Left hindlimb (tissue), 1 donor: ENCODE results near the gene STK35.

Experiments
- DNase-seq: peaks from one replicate; pipeline ENCODE4 v3.0.0-alpha.2; 2018

Gene STK35

DNA sequence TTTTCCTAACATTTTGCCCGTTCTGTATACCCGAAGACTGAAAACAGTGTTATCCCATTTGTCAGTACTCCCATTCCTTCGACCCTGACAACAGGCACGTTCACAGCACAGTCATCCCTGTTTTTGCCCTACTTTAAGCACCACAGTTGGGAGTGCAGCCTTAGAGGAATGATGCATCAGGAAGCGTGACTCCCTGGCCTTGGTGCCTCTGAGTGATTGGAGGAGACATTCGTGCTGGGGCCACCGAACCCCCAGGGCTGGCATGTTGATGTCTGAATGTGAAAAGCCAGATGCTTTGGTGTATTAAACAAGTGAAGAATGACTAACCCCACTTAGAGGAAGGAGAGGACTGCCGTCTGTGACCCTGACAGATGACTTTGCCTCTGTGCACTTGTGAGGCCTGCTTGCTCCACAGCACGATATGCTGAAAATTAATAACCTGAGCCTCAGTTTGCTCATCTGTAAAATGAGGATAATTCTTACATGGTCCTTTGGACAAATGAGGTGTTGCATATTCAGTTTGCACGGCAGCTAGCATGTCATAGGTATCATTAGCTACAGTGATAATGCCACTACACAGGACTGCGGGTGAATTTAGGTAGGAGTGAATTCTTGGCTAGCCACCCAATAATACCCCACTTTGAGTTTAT is 36.0 kb downstream of the STK35 start:
- DNase-seq, result no peak

DNA sequence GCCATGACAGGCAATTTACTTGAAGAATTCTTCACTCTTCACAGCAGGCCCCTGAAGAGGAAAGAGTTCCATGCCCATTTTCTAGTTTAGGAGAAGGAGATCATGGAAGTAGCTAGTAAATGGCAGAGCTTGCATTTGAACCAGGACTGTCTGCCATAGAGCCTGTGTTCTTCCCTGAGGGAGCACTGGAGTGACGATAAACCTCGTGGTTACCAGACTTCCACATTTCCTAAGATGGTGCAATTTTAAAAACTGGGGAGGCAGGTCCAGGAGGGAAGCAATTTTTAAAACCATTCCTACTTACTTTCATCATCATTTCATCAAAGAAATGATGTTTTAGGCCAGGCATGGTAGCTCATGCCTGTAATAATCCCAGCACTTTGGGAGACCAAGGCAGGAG is 36.8 kb downstream of the STK35 start:
- DNase-seq, result no peak

DNA sequence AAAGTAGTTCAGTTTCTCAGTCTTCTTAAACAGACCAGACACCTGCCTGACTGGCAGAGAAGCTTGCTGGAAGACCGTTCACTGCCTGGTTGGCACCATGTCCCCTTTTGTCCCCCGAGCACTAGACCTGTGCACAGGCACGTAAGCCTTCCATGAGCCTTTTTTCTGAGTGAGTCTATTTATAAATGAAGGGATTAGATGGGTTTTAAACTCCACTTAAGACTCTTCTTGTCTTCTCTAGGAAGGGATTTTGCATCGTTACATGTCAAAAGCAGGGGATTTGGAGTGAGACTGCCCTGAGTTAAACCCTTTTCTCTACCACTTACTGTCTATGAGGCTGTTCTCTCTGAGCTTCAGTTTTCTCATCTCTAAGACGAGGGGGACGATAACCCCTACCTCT is 37.6 kb downstream of the STK35 start:
- DNase-seq, result no peak

DNA sequence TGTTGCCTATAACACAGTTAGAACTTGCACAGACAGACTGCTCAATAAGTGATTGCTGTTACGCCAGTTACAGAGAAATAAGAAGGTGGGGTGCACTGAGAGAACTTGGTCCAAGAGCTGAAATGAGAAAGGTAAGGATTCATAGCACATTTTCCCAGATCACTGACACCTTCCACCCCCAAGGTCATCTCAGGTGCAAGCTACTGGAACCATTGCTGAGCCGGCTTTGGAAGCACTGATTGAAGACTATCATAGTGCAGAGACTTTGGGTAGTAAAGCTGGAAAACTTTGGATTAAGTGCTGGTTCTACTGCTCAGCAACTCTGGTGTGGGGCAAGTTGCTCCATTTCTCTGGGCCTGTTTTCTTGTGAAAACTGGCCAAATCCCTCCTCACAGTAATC is 38.1 kb downstream of the STK35 start:
- DNase-seq, result no peak

DNA sequence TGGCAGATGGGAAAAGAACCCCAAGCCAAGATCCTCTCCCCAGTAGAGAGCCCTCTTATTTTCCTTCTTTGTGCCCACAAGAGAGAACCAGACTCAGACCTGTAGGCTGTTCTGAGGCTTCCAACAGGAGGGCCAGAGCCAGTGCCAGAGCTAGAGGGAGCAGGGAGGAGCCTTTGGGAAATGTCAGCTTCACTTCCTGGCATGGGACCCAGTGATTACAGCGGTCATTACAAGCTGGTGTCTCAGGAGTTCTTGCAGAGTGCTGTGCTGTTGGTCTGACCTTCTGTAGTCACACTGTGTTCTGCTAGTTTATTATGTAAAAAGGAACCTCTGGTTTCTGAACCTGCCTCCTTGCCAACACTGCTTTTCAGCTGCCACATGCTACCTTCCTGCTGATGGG is 38.9 kb downstream of the STK35 start:
- no peak for DNase-seq

DNA sequence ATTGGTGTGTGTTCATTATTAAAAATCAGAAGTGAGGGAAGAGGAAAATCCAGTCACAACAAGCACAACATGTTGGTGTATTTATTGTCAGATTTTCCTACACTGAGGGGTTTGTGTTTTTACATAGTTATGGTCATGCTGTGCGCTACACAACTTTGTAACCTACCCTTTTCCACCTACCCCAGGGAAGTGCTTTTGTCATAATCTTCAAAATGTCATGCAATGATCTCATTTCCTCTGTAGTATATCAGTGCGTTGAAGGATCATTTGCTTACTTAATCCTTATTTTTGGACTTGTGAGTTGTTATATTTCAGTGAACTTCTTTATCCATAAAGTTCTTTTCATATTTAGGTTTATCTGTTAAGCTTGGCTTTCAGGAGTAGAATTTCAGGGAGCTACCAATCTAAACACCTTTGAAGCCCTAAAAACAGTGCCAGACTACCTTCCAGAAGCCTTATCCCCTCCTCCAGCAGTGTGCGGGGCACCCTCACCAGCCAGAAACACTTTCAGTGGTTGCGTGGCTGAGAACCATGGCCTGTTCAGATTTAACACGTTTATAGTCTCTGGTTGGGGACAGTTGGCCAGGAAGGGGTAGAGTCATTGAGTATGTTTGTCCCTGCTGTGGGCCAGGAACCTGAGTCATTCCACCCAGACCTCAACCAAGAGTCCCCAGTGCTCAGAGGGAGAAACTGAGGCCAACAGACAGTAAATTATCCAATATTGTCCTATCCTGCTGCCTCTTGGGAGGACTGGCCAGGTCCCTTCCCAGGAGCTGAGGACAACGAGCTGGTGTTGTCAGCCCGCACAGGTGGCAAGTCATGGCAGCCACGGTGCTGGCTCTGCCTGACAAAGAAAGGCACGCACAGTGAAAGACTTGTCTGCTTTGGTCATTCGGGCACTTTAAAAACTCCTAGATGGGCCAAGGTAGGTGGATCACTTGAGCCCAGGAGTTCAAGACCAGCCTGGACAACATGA is 40.3 kb downstream of the STK35 start:
- DNase-seq, result no peak

DNA sequence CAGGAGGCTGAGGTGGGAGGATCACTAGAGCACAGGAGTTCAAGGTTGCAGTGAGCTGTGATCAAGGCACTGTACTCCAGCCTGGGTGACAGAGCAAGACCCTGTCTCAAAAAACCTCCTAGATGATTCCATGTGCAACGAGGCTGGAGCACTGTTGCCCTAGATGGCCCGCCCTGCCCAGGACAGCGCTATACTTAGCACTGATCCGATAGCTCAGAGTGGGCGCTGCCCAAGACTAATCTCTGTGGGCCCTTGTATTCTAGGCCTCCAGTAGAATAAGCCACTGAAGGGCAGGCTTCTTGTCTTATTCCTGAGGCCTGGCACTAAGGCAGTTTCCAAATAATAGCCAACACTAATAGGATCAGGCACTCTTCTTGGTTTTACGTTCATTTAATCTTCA is 41.0 kb downstream of the STK35 start:
- no peak for DNase-seq

DNA sequence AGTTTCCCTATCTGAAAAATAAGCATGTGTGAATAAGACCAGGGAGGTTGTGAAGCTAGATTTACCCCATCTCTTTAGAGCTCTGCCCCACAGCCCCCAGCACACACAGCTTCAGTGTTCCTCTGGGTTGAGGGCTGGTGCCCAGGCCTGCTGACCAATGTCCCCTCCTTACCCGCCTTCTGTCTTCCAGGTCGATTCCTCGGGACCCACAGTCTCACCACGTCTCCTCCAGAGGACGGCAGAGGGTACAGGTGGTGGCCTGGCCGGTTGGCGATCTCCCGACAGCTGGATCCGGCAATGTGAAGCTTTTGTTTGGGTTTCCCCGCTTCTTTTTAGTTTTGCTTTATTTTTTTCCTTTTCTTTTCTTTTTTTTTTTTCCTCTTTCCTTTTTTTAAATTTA is 42.0 kb downstream of the STK35 start:
- no peak for DNase-seq

DNA sequence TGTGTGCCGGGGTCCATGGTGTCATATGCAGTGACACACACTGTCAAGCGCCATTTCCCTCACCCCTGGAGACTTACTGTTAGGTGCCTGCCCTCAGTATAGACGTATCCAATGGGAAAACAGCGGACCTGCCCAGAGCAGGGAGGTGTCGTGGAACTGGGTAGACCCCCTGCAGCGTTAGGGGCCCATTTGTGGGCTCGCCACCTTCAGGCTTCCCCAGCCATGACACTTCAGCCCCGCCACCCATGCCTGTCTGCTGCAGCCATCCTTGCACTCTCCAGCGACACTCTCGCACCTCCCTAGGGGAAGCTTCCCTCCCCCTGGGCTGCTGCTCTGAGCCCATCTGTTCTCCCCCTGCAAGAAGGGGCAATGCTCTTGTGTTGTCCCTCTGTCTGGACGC is 43.2 kb downstream of the STK35 start:
- DNase-seq, result no peak

DNA sequence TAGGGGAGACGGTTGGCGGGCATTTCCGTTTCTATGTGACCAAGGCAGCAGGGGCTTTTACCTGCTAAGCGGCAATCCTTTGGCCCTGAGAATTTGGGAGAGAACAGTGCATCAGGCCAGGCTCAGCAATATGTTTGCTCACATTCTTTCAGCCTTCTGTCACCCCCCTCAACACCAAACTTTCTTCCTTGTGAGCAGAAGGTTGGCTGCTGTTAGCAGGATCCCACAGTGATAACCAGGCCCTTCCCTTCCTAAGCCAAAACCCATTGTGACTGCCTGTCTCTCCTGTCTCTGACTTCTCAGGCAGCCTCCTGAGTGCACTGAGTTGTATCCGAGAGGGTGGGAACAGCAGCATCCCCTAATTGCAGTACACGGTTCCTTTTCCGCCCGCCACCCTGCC is 43.7 kb downstream of the STK35 start:
- no peak for DNase-seq

DNA sequence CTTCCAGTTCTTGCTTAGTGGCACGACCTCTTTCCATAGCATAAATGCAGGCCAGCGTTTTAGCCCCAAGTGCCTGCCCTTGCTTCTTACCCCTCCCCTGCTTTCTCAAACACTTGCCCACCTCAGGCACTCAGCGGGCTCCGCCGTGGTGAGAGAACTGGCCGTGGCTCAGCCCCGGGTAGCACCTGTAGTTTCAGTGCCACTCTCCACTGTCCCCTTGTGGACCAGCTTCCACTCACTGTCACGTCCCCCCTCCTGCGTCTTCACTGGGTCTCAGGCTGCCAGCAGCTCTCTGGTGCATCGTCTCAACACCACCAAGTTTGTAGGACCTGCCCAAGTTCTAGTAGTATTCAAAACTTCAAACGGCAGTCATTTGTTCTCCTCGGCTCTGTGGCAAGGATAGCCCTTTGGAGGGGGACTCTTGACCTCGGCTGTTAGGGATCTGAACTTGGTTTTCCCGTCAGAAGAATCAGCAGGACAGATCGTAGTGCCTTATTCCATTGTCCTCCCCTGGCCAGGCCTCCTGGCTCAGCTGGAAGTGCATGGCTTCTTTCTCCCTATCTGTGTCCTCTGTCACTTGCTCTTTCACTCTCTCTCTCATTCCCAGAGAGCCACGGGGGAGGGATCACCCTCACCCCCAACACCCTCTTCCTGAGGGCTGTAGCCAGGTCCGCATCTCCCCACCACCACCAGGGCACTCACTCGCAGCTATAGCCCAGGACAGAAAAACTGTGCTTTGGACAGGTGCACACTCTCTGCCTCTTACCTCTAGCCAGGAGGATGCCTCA is 44.6 kb downstream of the STK35 start:
- DNase-seq, result no peak

DNA sequence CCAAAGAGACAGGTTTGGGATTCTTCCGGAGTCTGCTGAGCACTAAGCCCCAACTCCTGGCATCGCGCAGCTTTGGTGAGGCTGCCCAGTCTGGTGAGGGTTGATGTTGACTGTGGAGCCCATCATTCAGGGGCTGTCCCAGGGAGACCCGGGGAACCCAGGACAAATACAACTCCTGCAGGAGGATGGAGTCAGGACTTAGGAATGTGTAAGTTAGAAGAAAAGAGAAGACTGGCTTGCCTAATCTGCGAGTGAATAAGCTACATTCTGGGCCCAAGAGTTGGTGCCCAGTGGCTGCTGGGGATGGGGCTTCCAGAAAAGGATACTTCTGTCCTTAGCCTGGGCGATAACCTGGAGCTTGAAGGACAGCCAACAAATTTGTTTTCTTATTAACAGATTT is 47.9 kb downstream of the STK35 start:
- DNase-seq, result no peak

DNA sequence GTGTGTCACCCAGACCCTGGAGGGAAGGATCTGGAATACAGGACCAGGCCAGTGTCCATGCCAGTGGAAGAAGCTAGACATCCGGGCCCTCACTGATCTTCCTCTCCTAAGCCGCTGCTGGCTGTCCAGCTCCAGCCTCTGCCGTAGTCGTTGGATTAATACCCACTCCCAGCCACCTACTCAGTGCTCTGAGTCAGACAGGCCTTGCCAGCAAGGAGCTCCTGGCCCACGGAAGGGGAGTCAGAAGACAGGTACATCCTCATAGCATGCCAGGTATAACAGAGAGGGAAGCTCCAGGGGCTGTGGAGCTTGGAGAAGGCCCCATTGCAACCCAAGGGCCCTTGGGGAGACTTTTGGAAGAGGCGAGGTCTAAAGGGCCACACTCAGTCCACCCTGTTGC is 49.0 kb downstream of the STK35 start:
- DNase-seq, result no peak

DNA sequence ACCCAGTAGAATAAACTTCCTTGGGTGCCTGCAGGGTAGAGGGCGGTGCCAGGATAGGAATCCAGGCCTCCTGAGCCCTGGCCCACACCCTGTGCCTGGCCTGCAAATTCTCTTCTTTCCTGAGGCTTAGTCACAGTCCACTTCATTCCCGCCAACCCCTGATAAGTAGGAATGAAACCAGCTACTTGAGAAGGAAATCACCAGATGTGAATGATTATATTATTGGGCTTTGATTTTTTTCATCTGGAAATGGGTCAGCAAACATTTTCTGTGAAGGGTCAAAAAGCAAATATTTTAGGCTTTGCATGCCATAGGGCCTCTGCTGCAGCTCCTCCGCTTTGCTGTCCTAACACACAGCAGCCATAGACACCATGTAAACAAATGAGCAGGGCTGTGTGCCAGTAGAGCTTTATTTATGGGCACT is 50.2 kb downstream of the STK35 start:
- no peak for DNase-seq

DNA sequence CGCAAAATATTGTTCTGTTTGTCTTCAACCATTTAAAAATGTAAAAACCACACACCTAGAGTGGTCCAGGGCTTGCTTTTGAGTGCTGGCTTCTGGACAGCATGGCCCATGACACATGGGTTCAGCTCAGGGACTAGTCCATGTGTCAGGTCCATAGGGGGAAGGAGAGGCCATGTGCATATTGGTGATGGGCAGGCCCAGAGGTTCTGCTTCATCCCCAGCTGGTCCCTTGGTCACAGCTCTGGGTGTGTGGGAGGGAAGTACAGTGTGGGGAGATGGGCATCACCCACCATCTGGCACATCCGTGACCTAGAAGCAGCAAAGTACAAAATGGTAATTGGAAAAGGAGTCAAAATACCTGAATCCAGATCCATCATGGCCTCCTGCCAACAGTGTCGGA is 50.7 kb downstream of the STK35 start:
- no peak for DNase-seq

DNA sequence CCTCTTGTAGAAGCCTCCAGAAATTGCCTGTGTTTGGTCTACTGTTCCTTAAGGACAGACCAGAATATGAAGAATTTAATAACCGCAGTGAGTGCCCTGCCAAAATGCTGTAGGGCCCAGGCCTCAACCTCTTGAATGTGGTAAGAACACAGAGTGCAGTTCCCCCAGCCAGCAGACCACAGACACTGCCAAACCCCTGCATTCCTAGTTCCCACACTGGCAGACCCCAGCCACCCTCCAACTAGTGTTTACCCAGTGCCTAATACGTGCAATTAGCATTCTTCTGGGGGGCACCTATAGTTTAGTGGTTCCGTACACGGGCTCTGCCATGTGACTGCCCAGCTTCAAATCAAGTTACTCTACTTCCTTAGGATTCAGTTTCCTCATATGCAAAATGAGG is 51.7 kb downstream of the STK35 start:
- peak; percentile 69 for DNase-seq

DNA sequence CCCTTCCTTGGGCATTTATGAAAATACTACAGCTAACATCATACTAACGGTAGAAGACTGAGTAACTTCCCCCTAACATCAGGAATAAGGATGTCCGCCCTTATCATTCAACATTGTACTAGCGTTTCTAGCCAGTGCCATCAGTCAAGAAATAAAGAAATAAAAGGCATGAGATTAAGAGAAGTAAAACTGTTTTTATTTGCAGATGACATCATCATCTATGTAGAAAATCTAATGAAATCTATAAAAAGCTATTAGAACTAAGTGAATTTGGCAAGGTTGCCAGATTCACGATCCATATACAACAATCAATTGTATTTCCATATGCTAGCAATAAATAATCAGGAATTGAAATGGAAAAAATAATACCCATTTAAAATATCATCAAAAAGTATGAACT is 54.6 kb downstream of the STK35 start:
- DNase-seq, result no peak

DNA sequence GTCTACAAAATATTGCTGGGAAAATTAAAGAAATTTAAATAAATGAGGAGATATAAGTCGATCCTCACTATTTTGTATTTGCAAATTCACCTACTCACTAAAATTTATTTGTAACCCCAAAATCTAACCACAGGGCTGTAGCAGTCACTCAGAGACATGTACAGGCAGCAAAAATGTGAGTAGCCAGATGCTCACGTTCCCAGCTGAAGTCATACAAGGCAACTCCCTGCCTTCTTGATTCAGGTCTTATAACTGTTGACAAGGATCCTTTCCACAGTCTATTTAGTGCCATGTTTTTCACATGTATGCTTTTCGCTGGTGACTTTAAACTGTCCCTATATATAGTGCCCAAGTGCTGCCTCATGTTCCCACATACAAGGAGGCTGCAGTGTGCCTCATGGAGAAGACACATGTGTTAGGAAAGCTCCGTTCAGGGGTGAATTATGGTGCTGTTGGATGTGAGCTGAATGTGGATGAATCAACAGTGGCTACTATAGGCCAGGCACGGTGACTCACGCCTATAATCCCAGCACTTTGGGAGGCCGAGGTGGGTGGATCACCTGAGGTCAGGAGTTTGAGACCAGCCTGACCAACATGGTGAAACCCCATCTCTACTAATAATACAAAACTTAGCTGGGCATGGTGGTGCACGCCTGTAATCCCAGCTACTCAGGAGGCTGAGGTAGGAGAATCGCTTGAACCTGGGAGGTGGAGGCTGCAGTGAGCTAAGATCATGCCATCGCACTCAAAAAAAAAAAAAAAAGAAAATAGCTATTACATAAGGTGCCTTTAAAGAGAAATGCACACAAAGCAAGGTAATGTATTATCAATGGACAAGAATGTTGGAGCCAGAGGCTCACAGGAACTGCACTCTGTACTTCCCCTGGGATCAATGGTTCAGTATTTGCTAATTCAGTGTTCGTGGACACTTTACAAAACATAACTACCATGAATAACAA is 55.3 kb downstream of the STK35 start:
- no peak for DNase-seq

DNA sequence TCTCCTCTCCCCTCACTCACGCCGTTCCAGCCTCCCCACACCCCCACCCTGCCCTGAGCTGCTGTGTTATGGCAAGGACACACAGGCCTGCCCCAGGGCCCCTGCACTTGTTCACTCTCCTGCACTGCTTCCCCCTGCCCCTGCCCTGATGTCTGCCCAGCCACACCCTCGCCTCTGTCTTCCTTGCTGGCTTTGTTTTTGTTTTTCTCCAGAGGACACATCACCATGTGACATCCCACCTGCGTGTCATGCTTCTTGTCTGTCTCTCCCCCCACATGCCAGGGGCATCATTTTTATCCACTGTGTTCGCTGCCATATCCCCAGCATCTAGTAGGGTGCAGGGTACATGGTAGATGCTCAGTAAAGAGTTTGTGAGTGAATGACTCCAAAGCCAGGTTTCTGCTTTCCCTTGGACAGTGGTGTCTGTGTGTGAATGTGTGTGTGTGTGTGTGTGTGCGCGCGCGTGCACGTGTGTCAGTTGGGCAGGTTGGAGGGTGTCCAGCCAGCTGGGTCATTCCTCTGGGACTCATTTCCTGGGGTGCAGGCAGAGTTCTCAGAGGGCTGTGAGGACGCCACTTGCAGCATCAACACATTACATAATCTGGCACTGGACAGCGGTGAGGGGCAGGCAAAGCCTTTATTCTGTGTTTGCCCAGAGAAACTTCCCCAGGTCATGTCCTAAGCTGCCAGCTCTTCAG is 60.6 kb downstream of the STK35 start:
- DNase-seq, result no peak

DNA sequence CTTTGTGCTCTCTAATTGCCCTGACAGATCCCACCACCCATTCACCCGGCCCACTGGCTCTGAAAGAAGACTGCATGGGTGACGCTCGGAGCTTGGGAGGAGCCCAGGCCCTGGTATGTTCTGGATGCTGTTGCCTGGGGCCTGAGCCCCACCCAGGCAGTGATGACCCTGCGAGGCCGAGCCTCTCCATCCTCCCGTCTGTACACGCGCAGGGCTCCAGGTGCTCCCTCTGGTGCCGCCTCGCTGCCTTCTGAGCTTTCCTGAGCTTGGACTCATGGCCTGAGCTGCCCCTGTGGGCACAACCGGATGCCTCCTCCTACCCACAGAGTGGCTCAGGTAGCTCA is 61.2 kb downstream of the STK35 start:
- no peak for DNase-seq

DNA sequence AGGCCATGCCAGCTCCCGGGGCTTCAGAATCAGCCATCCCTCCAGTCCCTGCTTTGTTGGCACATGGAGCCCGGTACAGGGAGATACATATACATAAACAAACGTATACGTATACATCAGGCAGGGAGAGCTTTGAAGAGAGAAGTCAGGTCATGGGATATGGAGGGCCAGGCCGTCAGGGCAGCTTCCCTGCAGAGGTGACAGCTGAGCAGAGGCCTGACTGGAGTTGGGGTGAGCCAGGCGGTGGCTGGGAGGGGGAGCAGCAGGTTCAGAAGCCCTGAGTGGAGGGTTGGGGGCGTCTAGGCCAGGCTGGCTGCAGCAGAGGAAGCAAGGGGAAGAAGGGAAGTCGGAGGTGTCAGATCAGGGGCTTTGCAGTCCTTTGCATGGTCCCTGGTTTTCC is 61.7 kb downstream of the STK35 start:
- DNase-seq, result no peak

DNA sequence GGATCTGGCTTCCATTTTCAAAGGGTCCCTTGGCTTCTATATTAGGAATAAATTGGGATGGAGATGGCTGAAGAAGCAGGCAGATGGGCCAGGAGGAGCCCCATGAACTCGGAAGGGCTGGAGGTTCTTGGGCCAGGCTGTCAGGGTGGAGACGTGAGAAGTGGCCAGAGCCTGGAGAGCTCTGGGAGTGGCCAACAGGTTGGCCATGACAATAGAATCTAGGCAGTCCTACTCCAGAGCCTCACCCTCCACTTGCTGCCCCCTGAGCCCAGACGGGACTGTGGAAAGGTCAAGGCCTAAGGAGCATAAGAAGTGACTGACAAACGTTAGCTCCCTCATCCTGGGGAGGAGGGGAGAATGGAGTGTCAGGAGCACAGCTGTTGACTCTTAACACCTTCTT is 62.1 kb downstream of the STK35 start:
- no peak for DNase-seq
